K562 (cell line): Measurements from ENCODE around the gene DAD1. TPM values are rescaled to one million over a fixed set of nuclear protein-coding genes. Genes with fewer than 3 reads are reported as not detected.
"Not testable (repeated sequence)": the region's sequence is repeated elsewhere in the genome, so short reads cannot be mapped to it uniquely, and the experiment has no call there.

Source experiments
- ATAC-seq: fragments of 200-7000 bp; cut with Tn5 transposase; 3 replicates; pipeline ENCODE4 v1.9.1; 2020; ENCODE audit warnings: moderate library complexity
- BruUV-seq: library from RNA; stranded (reverse); fragments of 400-500 nt; replicated peaks from 2 replicates; lab custom pipeline; 2021; lab: Mats Ljungman, UMichigan
- CTCF ChIA-PET: fragments of 300-600 bp; formaldehyde crosslinking; extraction: SDS; loops from one replicate; lab custom pipeline; 2021; ENCODE audit warnings: low intra/inter-chr PET ratio; lab: Yijun Ruan, JAX
- POLR2A ChIA-PET: fragments of 300-600, 350-650 bp; sonication (Branson Sonifier 250); formaldehyde crosslinking; extraction: SDS; loops from one replicate; lab custom pipeline; 2021; ENCODE audit warnings: antibody characterized with exemption, inconsistent platforms; lab: Yijun Ruan, JAX
- DNase-seq, 4 experiments: peaks; one replicate each; pipeline versions ENCODE4 v3.0.0 to v3.0.0-alpha.2; 2011 to 2018; ENCODE audit warnings: low spot score in 3 of 4, mixed read lengths in 3 of 4; ENCODE audit errors: extremely low read depth in 1 of 4
- FAIRE-seq: peaks from 2 replicates; lab custom pipeline; 2011; peaks lifted over from hg19 to GRCh38; lab: Jason Lieb, UNC
- H2AFZ ChIP-seq: 2 replicates; pipeline ENCODE4 v1.6.0; 2011; ENCODE audit warnings: low read depth, low read length, control low read depth, inconsistent platforms
- H3K27ac ChIP-seq: fragments of 200-600 bp; 3 replicates; pipeline ENCODE4 v1.8.0; 2011; ENCODE audit warnings: low read depth, mild to moderate bottlenecking, control low read depth, inconsistent platforms, low read length, moderate library complexity, mixed read lengths; ENCODE audit errors: extremely low read depth
- H3K27me3 ChIP-seq, 2 experiments: fragments of 300-600 bp in 1 of 2; 2 replicates in 1 of 2; 3 replicates in 1 of 2; pipeline versions ENCODE4 v1.6.0 to v1.8.0; 2011; ENCODE audit warnings: inconsistent platforms in 2 of 2, low read length in 2 of 2, mild to moderate bottlenecking in 1 of 2, mixed read lengths in 1 of 2, moderate library complexity in 1 of 2; ENCODE audit not compliant: control insufficient read depth in 2 of 2, insufficient read depth in 2 of 2
- H3K36me3 ChIP-seq: fragments of 300-600 bp; 3 replicates; pipeline ENCODE4 v1.8.0; 2011; ENCODE audit warnings: mild to moderate bottlenecking, low read length, inconsistent platforms; ENCODE audit not compliant: control insufficient read depth, insufficient read depth
- H3K4me1 ChIP-seq, 2 experiments: fragments of 200-600 bp in 1 of 2; replicated peaks in 1 of 2; 2 replicates in 1 of 2; 3 replicates in 1 of 2; pipeline versions ENCODE4 v1.5.1 to v1.8.0; 2011; ENCODE audit warnings: inconsistent platforms in 2 of 2, low read length in 2 of 2, mild to moderate bottlenecking in 1 of 2, mixed read lengths in 1 of 2, moderate library complexity in 1 of 2; ENCODE audit not compliant: control insufficient read depth in 2 of 2, insufficient read depth in 2 of 2
- H3K4me2 ChIP-seq: 2 replicates; pipeline ENCODE4 v1.6.1; 2011; ENCODE audit warnings: low read length, control low read depth, inconsistent platforms, mixed read lengths; ENCODE audit not compliant: insufficient read depth
- H3K4me3 ChIP-seq: fragments of 200-600 bp; sonication (generic), shearing (Covaris generic); 2 replicates; pipeline ENCODE4 v1.5.1; 2016; ENCODE audit warnings: control low read depth, inconsistent platforms
- H3K79me2 ChIP-seq: fragments of 200-600 bp; 3 replicates; pipeline ENCODE4 v1.8.0; 2011; ENCODE audit warnings: low read length, inconsistent platforms; ENCODE audit not compliant: control insufficient read depth, insufficient read depth
- H3K9ac ChIP-seq, 2 experiments: 2 replicates each; pipeline versions ENCODE4 v1.6.0 to v1.6.1; 2011; ENCODE audit warnings: low read depth in 2 of 2, low read length in 2 of 2, control low read depth in 1 of 2, inconsistent platforms in 1 of 2, mild to moderate bottlenecking in 1 of 2, mixed read lengths in 1 of 2; ENCODE audit not compliant: insufficient read depth in 1 of 2
- H3K9me1 ChIP-seq: one replicate; pipeline ENCODE4 v1.6.0; 2011; ENCODE audit warnings: inconsistent platforms, mild to moderate bottlenecking, low read length, moderate library complexity; ENCODE audit not compliant: control insufficient read depth, insufficient read depth
- H3K9me3 ChIP-seq: replicated peaks from 2 replicates; pipeline ENCODE4 v1.5.1; 2011; ENCODE audit warnings: low read depth, low read length, inconsistent platforms; ENCODE audit not compliant: control insufficient read depth, insufficient read depth
- H4K20me1 ChIP-seq: replicated peaks from 2 replicates; pipeline ENCODE4 v1.6.1; 2011; ENCODE audit warnings: low read length, inconsistent platforms, mixed read lengths; ENCODE audit not compliant: control insufficient read depth, insufficient read depth
- POLR2B ChIP-seq: fragments of 450-650 bp; IDR thresholded peaks from 2 replicates; pipeline ENCODE4 v1.6.1; 2018; ENCODE audit warnings: low read depth; ENCODE audit not compliant: partially characterized antibody
- SMC3 ChIP-seq: conservative IDR thresholded peaks from 2 replicates; pipeline ENCODE4 v1.6.1; 2011; ENCODE audit warnings: low read depth, low read length, improper control_type of control experiment; ENCODE audit not compliant: insufficient read depth
- ZNF124 ChIP-seq: sonication (generic); formaldehyde crosslinking; IDR thresholded peaks from 2 replicates; pipeline ENCODE4 v1.8.1; 2022; ENCODE audit warnings: missing genetic modification reagents
- WGBS: fragments of 100-300 bp; shearing (Covaris generic); methylation state at CpG from one replicate; pipeline ENCODE4 v1.1.6; 2016; ENCODE audit warnings: low coverage, mixed read lengths; ENCODE audit not compliant: insufficient coverage; ENCODE audit errors: missing lambda C conversion rate; 5-methylcytosine and 5-hydroxymethylcytosine counted together
- in situ Hi-C: fragments of 300-500 bp; cut with MboI; formaldehyde crosslinking; loops from 4 replicates; pipeline ENCODE4 v1.15.0; 2018; ENCODE audit warnings: inconsistent platforms, mixed read lengths
- intact Hi-C: fragments of 100-400 bp; cut with micrococcal nuclease; formaldehyde crosslinking; loops from 2 replicates; pipeline ENCODE4 v1.14.2; 2022
- polyA plus RNA-seq, 8 experiments: library from polyadenylated mRNA; depleted of rRNA in 4 of 8; stranded (reverse) in 5 of 8; unstranded in 3 of 8; fragments of >200 nt; fragmentation: Nextera tagmentation in 2 of 8; fragmentation: Illumina TruSeq in 1 of 8; extraction: Ambion mirVana in 2 of 8; extraction: Trizol in 1 of 8; gene quantifications; 2 replicates each; pipeline versions ENCODE4 v1.2.1 to v1.2.3, GENCODE V29; 2011 to 2014; ENCODE audit warnings: inconsistent platforms in 1 of 8, missing spikeins in 1 of 8
- total RNA-seq, 7 experiments: library from RNA; depleted of rRNA in 6 of 7; stranded (reverse); fragments of >200 nt in 6 of 7; fragmentation: Illumina TruSeq in 2 of 7; extraction: Trizol in 2 of 7; gene quantifications; 2 replicates each; pipeline versions ENCODE4 v1.2.1 to v1.2.3, GENCODE V29; 2011 to 2021; ENCODE audit warnings: low replicate concordance in 1 of 7
- TF ChIP-seq, protein P1 (sequence below): sonication (generic); formaldehyde crosslinking; IDR thresholded peaks from 2 replicates; pipeline ENCODE4 v1.8.1; 2023; ENCODE audit warnings: mild to moderate bottlenecking, missing genetic modification reagents
- TF ChIP-seq, protein P2 (sequence below): IDR thresholded peaks from 3 replicates; pipeline ENCODE4 v1.6.1; 2011; ENCODE audit warnings: borderline replicate concordance, mild to moderate bottlenecking, moderate library complexity; ENCODE audit not compliant: insufficient read length; ENCODE audit errors: extremely low read depth
- TF ChIP-seq, protein P3 (sequence below): sonication (generic); formaldehyde crosslinking; IDR thresholded peaks from 2 replicates; pipeline ENCODE4 v1.4.0; 2020; ENCODE audit warnings: mild to moderate bottlenecking, missing genetic modification reagents

Gene DAD1
- total and polyA plus RNA-seq, 9 of the 15 experiments (the other 6 are each of a cell fraction or from before 2014, with no cell fraction given) = 104 to 617 (median 222) TPM

DNA sequence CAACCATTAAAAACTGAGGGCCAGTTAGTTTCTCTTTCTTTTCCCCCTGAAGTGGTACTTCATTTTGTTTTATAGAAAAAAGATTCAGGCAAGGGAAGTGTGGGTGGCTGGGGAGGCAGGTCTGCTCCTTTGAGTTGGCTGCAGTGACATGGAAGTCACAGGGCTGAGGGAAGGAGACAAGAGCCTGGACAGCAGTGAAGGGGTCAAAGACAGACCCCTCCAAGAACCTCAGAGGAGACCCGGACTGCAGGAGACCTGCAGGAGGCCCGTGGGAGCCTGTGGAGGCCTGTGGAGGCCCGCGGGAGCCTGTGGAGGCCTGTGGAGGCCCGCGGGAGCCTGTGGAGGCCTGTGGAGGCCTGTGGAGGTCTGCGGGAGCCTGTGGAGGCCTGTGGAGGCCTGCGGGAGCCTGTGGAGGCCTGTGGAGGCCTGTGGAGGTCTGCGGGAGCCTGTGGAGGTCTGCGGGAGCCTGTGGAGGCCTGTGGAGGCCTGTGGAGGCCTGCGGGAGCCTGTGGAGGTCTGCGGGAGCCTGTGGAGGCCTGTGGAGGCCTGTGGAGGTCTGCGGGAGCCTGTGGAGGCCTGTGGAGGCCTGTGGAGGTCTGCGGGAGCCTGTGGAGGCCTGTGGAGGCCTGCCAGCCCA is 35.0 kb downstream of the DAD1 start:
- H3K36me3 ChIP-seq, POLR2A ChIA-PET, BruUV-seq, H3K9ac ChIP-seq, H4K20me1 ChIP-seq, FAIRE-seq, H3K27ac ChIP-seq, DNase-seq, H3K4me3 ChIP-seq, ATAC-seq, H2AFZ ChIP-seq, H3K4me2 ChIP-seq, H3K27me3 ChIP-seq, H3K9me1 ChIP-seq, H3K9me3 ChIP-seq, H3K79me2 ChIP-seq: not testable (repeated sequence)
- intact Hi-C loops = loop anchor here (10.0 kb wide), 1 partner anchor 159 kb away; no protein-coding TSS in a partner anchor
- H3K4me1 ChIP-seq = peaks cover 18 to 21% of the 10 kb centered on the region in 2 experiments
- in situ Hi-C loops = loop anchor here (10.0 kb wide), 1 partner anchor 169 kb away; no protein-coding TSS in a partner anchor
- WGBS = 67% methylated on average over 5 of the region's 14 CpGs
- TF ChIP-seq, protein P1, sequence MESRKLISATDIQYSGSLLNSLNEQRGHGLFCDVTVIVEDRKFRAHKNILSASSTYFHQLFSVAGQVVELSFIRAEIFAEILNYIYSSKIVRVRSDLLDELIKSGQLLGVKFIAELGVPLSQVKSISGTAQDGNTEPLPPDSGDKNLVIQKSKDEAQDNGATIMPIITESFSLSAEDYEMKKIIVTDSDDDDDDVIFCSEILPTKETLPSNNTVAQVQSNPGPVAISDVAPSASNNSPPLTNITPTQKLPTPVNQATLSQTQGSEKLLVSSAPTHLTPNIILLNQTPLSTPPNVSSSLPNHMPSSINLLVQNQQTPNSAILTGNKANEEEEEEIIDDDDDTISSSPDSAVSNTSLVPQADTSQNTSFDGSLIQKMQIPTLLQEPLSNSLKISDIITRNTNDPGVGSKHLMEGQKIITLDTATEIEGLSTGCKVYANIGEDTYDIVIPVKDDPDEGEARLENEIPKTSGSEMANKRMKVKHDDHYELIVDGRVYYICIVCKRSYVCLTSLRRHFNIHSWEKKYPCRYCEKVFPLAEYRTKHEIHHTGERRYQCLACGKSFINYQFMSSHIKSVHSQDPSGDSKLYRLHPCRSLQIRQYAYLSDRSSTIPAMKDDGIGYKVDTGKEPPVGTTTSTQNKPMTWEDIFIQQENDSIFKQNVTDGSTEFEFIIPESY (CRISPR knock-in tag) = peak; percentile 17; the same call in 1 of the 2 replicates
- CTCF ChIA-PET = interaction anchor here (0.7 kb wide), 1 partner anchor 401 kb away, joined by 3 read pairs; no protein-coding TSS in a partner anchor

DNA sequence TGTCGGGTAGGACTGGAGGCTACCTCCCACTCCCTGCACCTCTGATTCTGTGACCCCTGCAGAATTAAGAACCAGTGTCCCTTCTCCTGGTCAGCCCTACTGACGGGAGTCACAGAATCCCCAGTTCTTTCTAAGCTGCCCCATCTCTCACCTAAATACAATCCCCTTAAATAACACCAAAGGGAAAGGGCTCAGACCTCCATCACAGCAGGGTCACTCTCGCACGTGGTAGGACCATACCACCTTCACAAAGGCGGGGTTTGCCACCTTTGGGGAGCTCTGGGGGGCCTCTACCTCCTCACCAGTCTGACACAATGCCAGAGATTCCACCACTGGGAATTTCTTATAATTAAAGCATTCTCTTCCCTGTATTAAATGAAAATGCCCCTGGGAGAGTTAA is 35.6 kb downstream of the DAD1 start:
- intact Hi-C loops (loop anchor here (10.0 kb wide), 1 partner anchor 159 kb away; no protein-coding TSS in a partner anchor), in situ Hi-C loops (loop anchor here (10.0 kb wide), 1 partner anchor 169 kb away; no protein-coding TSS in a partner anchor)
- Histone ChIP-seq H3K4me1 (peaks cover 18% of the 10 kb centered on the region in 2 experiments), H3K79me2 (no peaks in the 10 kb centered on the region), H2AFZ (no peak overlapping the region), H4K20me1 (no peaks in the 10 kb centered on the region), H3K27ac (no peak overlapping the region), H3K27me3 (no peaks in the 10 kb centered on the region), H3K4me3 (no peak overlapping the region), H3K36me3 (no peaks in the 10 kb centered on the region), H3K4me2 (no peak overlapping the region), H3K9me3 (no peaks in the 10 kb centered on the region), H3K9ac (no peak overlapping the region), H3K9me1 (no peaks in the 10 kb centered on the region)
- POLR2A ChIA-PET = no interaction called here
- no TSS peak for BruUV-seq
- ATAC-seq (no peak), DNase-seq (no peak), FAIRE-seq (no peak)
- WGBS = 61% methylated on average over 5 of the region's 5 CpGs
- CTCF ChIA-PET = no interaction called here
- TF ChIP-seq ZNF124 (CRISPR knock-in tag) (no peak), SMC3 (no peak), POLR2B (no peak)
- TF ChIP-seq, protein P2, sequence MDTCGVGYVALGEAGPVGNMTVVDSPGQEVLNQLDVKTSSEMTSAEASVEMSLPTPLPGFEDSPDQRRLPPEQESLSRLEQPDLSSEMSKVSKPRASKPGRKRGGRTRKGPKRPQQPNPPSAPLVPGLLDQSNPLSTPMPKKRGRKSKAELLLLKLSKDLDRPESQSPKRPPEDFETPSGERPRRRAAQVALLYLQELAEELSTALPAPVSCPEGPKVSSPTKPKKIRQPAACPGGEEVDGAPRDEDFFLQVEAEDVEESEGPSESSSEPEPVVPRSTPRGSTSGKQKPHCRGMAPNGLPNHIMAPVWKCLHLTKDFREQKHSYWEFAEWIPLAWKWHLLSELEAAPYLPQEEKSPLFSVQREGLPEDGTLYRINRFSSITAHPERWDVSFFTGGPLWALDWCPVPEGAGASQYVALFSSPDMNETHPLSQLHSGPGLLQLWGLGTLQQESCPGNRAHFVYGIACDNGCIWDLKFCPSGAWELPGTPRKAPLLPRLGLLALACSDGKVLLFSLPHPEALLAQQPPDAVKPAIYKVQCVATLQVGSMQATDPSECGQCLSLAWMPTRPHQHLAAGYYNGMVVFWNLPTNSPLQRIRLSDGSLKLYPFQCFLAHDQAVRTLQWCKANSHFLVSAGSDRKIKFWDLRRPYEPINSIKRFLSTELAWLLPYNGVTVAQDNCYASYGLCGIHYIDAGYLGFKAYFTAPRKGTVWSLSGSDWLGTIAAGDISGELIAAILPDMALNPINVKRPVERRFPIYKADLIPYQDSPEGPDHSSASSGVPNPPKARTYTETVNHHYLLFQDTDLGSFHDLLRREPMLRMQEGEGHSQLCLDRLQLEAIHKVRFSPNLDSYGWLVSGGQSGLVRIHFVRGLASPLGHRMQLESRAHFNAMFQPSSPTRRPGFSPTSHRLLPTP = no peak
- TF ChIP-seq, protein P3, sequence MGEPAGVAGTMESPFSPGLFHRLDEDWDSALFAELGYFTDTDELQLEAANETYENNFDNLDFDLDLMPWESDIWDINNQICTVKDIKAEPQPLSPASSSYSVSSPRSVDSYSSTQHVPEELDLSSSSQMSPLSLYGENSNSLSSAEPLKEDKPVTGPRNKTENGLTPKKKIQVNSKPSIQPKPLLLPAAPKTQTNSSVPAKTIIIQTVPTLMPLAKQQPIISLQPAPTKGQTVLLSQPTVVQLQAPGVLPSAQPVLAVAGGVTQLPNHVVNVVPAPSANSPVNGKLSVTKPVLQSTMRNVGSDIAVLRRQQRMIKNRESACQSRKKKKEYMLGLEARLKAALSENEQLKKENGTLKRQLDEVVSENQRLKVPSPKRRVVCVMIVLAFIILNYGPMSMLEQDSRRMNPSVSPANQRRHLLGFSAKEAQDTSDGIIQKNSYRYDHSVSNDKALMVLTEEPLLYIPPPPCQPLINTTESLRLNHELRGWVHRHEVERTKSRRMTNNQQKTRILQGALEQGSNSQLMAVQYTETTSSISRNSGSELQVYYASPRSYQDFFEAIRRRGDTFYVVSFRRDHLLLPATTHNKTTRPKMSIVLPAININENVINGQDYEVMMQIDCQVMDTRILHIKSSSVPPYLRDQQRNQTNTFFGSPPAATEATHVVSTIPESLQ (CRISPR knock-in tag) = no peak
